Mononuclear cell (primary cell): ENCODE results near the gene PCDHA13. TPM values are rescaled to one million over a fixed set of nuclear protein-coding genes. Genes with fewer than 3 reads are reported as not detected.
"Not testable (repeated sequence)": the region's sequence is repeated elsewhere in the genome, so short reads cannot be mapped to it uniquely, and the experiment has no call there.

Experiments used
- H3K27me3 ChIP-seq: 2 replicates; pipeline ENCODE4 v1.6.0; 2011; ENCODE audit warnings: low read length, control low read depth; ENCODE audit not compliant: insufficient read depth
- H3K4me1 ChIP-seq: 2 replicates; pipeline ENCODE4 v1.5.1; 2011; ENCODE audit warnings: mild to moderate bottlenecking, low read length, control low read depth; ENCODE audit not compliant: insufficient read depth
- H3K4me3 ChIP-seq: 2 replicates; pipeline ENCODE4 v1.5.1; 2011; ENCODE audit warnings: mild to moderate bottlenecking, low read length, moderate library complexity
- H3K9me3 ChIP-seq: 2 replicates; pipeline ENCODE4 v1.5.1; 2011; ENCODE audit warnings: low read depth, mild to moderate bottlenecking, control low read depth, low read length
- total RNA-seq: library from RNA; depleted of rRNA; stranded (reverse); fragments of >200 nt; gene quantifications from one replicate; pipeline ENCODE4 v1.2.3, GENCODE V29; 2012

The PCDHA13 gene
- not detected for total RNA-seq

- H3K4me1 ChIP-seq = no peaks in the 10 kb centered on the region
- H3K27me3 ChIP-seq = peaks cover 37% of the 10 kb centered on the region
- H3K9me3 ChIP-seq = peaks cover 7% of the 10 kb centered on the region
- no peak within 1 kb of the TSS for H3K4me3 ChIP-seq
Observed at GRCh38 chr5:140881889-140882590, at the start of gene PCDHA13. TSS of gene PCDHA13 (plus strand) at chr5:140882124. CDS start at chr5:140882269, 145 bp downstream.

- peaks cover 18% of the 10 kb centered on the region for H3K9me3 ChIP-seq
- H3K4me1 ChIP-seq = no peaks in the 10 kb centered on the region
- peaks cover 40% of the 10 kb centered on the region for H3K27me3 ChIP-seq
- H3K4me3 ChIP-seq = no peak within 1 kb of the TSS
Observed at GRCh38 chr5:140833993-140834392, 47.9 kb upstream of the PCDHA13 start, which contains the start of gene PCDHA7. TSS of gene PCDHA7 (plus strand) at chr5:140834269. CDS start at chr5:140834384, 115 bp downstream.

GRCh38 chr5:140834439-140835008 lies 47.4 kb upstream of the PCDHA13 start:
- peaks cover 40% of the 10 kb centered on the region for H3K27me3 ChIP-seq
- H3K4me1 ChIP-seq, H3K4me3 ChIP-seq: not testable (repeated sequence)
- peaks cover 18% of the 10 kb centered on the region for H3K9me3 ChIP-seq

GRCh38 chr5:140835622-140836510 lies 46.1 kb upstream of the PCDHA13 start:
- Histone ChIP-seq H3K4me3 (no peak overlapping the region), H3K4me1 (no peaks in the 10 kb centered on the region), H3K9me3 (peaks cover 23% of the 10 kb centered on the region), H3K27me3 (peaks cover 44% of the 10 kb centered on the region)

- peaks cover 14% of the 10 kb centered on the region for H3K27me3 ChIP-seq
- peaks cover 5% of the 10 kb centered on the region for H3K9me3 ChIP-seq
- H3K4me3 ChIP-seq = no peak within 1 kb of the TSS
- H3K4me1 ChIP-seq = no peaks in the 10 kb centered on the region
Observed at GRCh38 chr5:140840978-140841962, 40.7 kb upstream of the PCDHA13 start, which contains the start of gene PCDHA8. TSS of gene PCDHA8 (plus strand) at chr5:140841187. CDS start at chr5:140841322, 135 bp downstream.

- peaks cover 11% of the 10 kb centered on the region for H3K9me3 ChIP-seq
- no peaks in the 10 kb centered on the region for H3K4me1 ChIP-seq
- H3K4me3 ChIP-seq = no peak overlapping the region
- peaks cover 12% of the 10 kb centered on the region for H3K27me3 ChIP-seq
Observed at GRCh38 chr5:140842798-140843733, 38.9 kb upstream of the PCDHA13 start.

GRCh38 chr5:140848139-140849102 lies 33.5 kb upstream of the PCDHA13 start, which contains the start of gene PCDHA9:
TSS of gene PCDHA9 (plus strand) at chr5:140848382. CDS start at chr5:140848496, 114 bp downstream.
- H3K4me3 ChIP-seq, H3K27me3 ChIP-seq, H3K9me3 ChIP-seq, H3K4me1 ChIP-seq: not testable (repeated sequence)

- H3K4me3 ChIP-seq, H3K9me3 ChIP-seq, H3K4me1 ChIP-seq: not testable (repeated sequence)
- H3K27me3 ChIP-seq = peaks cover 10% of the 10 kb centered on the region
Observed at GRCh38 chr5:140849831-140850634, 31.9 kb upstream of the PCDHA13 start.

- Histone ChIP-seq H3K9me3 (no peaks in the 10 kb centered on the region), H3K4me3 (no peak within 1 kb of the TSS), H3K27me3 (peaks cover 16% of the 10 kb centered on the region), H3K4me1 (no peaks in the 10 kb centered on the region)
Observed at GRCh38 chr5:140855772-140856674, 25.9 kb upstream of the PCDHA13 start, which contains the start of gene PCDHA10. TSS of gene PCDHA10 (plus strand) at chr5:140855897. CDS start at chr5:140856049, 152 bp downstream.

GRCh38 chr5:140857177-140857986 lies 24.5 kb upstream of the PCDHA13 start:
- H3K4me3 ChIP-seq = no peak overlapping the region
- H3K4me1 ChIP-seq = no peaks in the 10 kb centered on the region
- peaks cover 16% of the 10 kb centered on the region for H3K27me3 ChIP-seq
- H3K9me3 ChIP-seq = no peaks in the 10 kb centered on the region
